HG03520 (cell line): ENCODE measurements around the gene RASSF5.
"Not testable (repeated sequence)": the region's sequence is repeated elsewhere in the genome, so short reads cannot be mapped to it uniquely, and the experiment has no call there.

Source experiments
- ATAC-seq: cut with Tn5 transposase; IDR thresholded peaks from one replicate; pipeline ENCODE4 v1.9.1; 2021; ENCODE audit warnings: mild to moderate bottlenecking, moderate library complexity; ENCODE audit not compliant: unreplicated experiment

The RASSF5 gene

GRCh38 chr1:206476058-206476457 is 31.3 kb upstream of the RASSF5 start:
- no peak for ATAC-seq

- no peak for ATAC-seq
Observed at GRCh38 chr1:206476591-206476990, 30.7 kb upstream of the RASSF5 start.

- ATAC-seq: no peak
Observed at GRCh38 chr1:206477110-206477509, 30.2 kb upstream of the RASSF5 start.

GRCh38 chr1:206477581-206478380 is 29.6 kb upstream of the RASSF5 start:
- ATAC-seq: no peak

GRCh38 chr1:206478746-206479145 is 28.6 kb upstream of the RASSF5 start:
- ATAC-seq: no peak

GRCh38 chr1:206479183-206480125 is 27.9 kb upstream of the RASSF5 start:
- no peak for ATAC-seq

- no peak for ATAC-seq
Observed at GRCh38 chr1:206480211-206480610, 27.1 kb upstream of the RASSF5 start.

GRCh38 chr1:206482611-206483010 is 24.7 kb upstream of the RASSF5 start:
- no peak for ATAC-seq

GRCh38 chr1:206483864-206484263 is 23.5 kb upstream of the RASSF5 start:
- not testable (repeated sequence) for ATAC-seq

- ATAC-seq: no peak
Observed at GRCh38 chr1:206484901-206485300, 22.4 kb upstream of the RASSF5 start.

GRCh38 chr1:206486995-206487788 is 20.1 kb upstream of the RASSF5 start:
- no peak for ATAC-seq

- no peak for ATAC-seq
Observed at GRCh38 chr1:206487970-206488369, 19.4 kb upstream of the RASSF5 start.

GRCh38 chr1:206488466-206488865 is 18.9 kb upstream of the RASSF5 start:
- no peak for ATAC-seq

GRCh38 chr1:206489980-206490770 is 17.2 kb upstream of the RASSF5 start:
- ATAC-seq: peak; percentile 44

- no peak for ATAC-seq
Observed at GRCh38 chr1:206490771-206491405, 16.4 kb upstream of the RASSF5 start.

GRCh38 chr1:206491616-206492015 is 15.7 kb upstream of the RASSF5 start:
- no peak for ATAC-seq

GRCh38 chr1:206492589-206492988 is 14.7 kb upstream of the RASSF5 start:
- ATAC-seq: no peak

- ATAC-seq: no peak
Observed at GRCh38 chr1:206493279-206493678, 14.1 kb upstream of the RASSF5 start.

GRCh38 chr1:206495011-206495461 is 12.3 kb upstream of the RASSF5 start:
- no peak for ATAC-seq
